ENCODE measurements around the gene PCCA. TPM values are rescaled to one million over a fixed set of nuclear protein-coding genes. Genes with fewer than 3 reads are reported as not detected.
"Not testable (repeated sequence)": the region's sequence is repeated elsewhere in the genome, so short reads cannot be mapped to it uniquely, and the experiment has no call there.

Gene PCCA
- total RNA-seq, 1 donor from 2014 or later: 33.4 TPM

- TF ChIP-seq POLR2AphosphoS5 (IDR thresholded peaks at IDR 0.05; ENCODE audit: insufficient read depth in 1 of 2, low read depth in 1 of 2) (no peak), CTCF (IDR thresholded peaks at IDR 0.05) (no peak), POLR2A (IDR thresholded peaks at IDR 0.05) (no peak)
- H3K9me3 ChIP-seq: no peaks in the 10 kb centered on the region
- H3K27ac ChIP-seq: no peak overlapping the region
- DNase-seq (ENCODE audit: extremely low spot score in 2 of 2): no peak
- H3K4me1 ChIP-seq: no peaks in the 10 kb centered on the region
- no peak overlapping the region for H3K4me3 ChIP-seq
- H3K36me3 ChIP-seq: no peaks in the 10 kb centered on the region
- intact Hi-C loops (cut with DNase I): no loop called here
- no peaks in the 10 kb centered on the region for H3K27me3 ChIP-seq
Observed at GRCh38 chr13:100163375-100163774, 74.5 kb downstream of the PCCA start.

- no peak for DNase-seq (ENCODE audit: extremely low spot score in 2 of 2)
Observed at GRCh38 chr13:100173203-100173602, 84.3 kb downstream of the PCCA start.

GRCh38 chr13:100174455-100174854 is 85.6 kb downstream of the PCCA start:
- DNase-seq (ENCODE audit: extremely low spot score in 2 of 2); H3K4me1 ChIP-seq; intact Hi-C loops (cut with DNase I); H3K27me3 ChIP-seq; H3K9me3 ChIP-seq; H3K4me3 ChIP-seq; H3K27ac ChIP-seq; H3K36me3 ChIP-seq: not testable (repeated sequence)

More at GRCh38 chr13:100173203-100173602, 84.3 kb downstream of the PCCA start:
- H3K27me3 ChIP-seq: no peaks in the 10 kb centered on the region
- intact Hi-C loops (cut with DNase I): no loop called here
- no peaks in the 10 kb centered on the region for H3K9me3 ChIP-seq
- no peaks in the 10 kb centered on the region for H3K4me1 ChIP-seq
- no peak overlapping the region for H3K4me3 ChIP-seq
- H3K36me3 ChIP-seq: no peaks in the 10 kb centered on the region
- no peak overlapping the region for H3K27ac ChIP-seq
- no peak for TF ChIP-seq POLR2A (IDR thresholded peaks at IDR 0.05)
- TF ChIP-seq CTCF (IDR thresholded peaks at IDR 0.05): no peak
- TF ChIP-seq POLR2AphosphoS5 (IDR thresholded peaks at IDR 0.05; ENCODE audit: insufficient read depth in 1 of 2, low read depth in 1 of 2): no peak

GRCh38 chr13:100175078-100175802 is 86.3 kb downstream of the PCCA start:
- Histone ChIP-seq H3K27me3 (no peaks in the 10 kb centered on the region), H3K4me1 (no peaks in the 10 kb centered on the region), H3K36me3 (no peaks in the 10 kb centered on the region), H3K4me3 (no peak overlapping the region), H3K9me3 (no peaks in the 10 kb centered on the region), H3K27ac (no peak overlapping the region)
- intact Hi-C loops (cut with DNase I): no loop called here
- TF ChIP-seq POLR2AphosphoS5 (IDR thresholded peaks at IDR 0.05; ENCODE audit: insufficient read depth in 1 of 2, low read depth in 1 of 2) (no peak), CTCF (IDR thresholded peaks at IDR 0.05) (no peak), POLR2A (IDR thresholded peaks at IDR 0.05) (no peak)
- no peak for DNase-seq (ENCODE audit: extremely low spot score in 2 of 2)

- Histone ChIP-seq H3K27me3 (no peaks in the 10 kb centered on the region), H3K27ac (no peak overlapping the region), H3K4me3 (no peak overlapping the region), H3K9me3 (no peaks in the 10 kb centered on the region), H3K4me1 (no peaks in the 10 kb centered on the region), H3K36me3 (no peaks in the 10 kb centered on the region)
- no peak for DNase-seq (ENCODE audit: extremely low spot score in 2 of 2)
- no peak for TF ChIP-seq POLR2AphosphoS5 (IDR thresholded peaks at IDR 0.05; ENCODE audit: insufficient read depth in 1 of 2, low read depth in 1 of 2)
- TF ChIP-seq POLR2A (IDR thresholded peaks at IDR 0.05): no peak
- no peak for TF ChIP-seq CTCF (IDR thresholded peaks at IDR 0.05)
- intact Hi-C loops (cut with DNase I): no loop called here
Observed at GRCh38 chr13:100175803-100176182, 86.9 kb downstream of the PCCA start.

Data from vagina (tissue), 2 donors.